IPS DF 19.7 (cell line): ENCODE measurements around the gene MTX2.
"Not testable (repeated sequence)": the region's sequence is repeated elsewhere in the genome, so short reads cannot be mapped to it uniquely, and the experiment has no call there.

Experiments
- DNase-seq: peaks from one replicate; pipeline ENCODE4 v3.0.0-alpha.2; 2013; ENCODE audit warnings: low read depth, low spot score

MTX2 gene

GRCh38 chr2:176285321-176285720 is 16.1 kb downstream of the MTX2 start:
- DNase-seq = no peak

- no peak for DNase-seq
Measured at GRCh38 chr2:176291335-176291734, 22.1 kb downstream of the MTX2 start.

- no peak for DNase-seq
Measured at GRCh38 chr2:176291809-176292283, 22.6 kb downstream of the MTX2 start.

- no peak for DNase-seq
Measured at GRCh38 chr2:176292608-176293007, 23.4 kb downstream of the MTX2 start.

- no peak for DNase-seq
Measured at GRCh38 chr2:176293334-176293733, 24.1 kb downstream of the MTX2 start.

- no peak for DNase-seq
Measured at GRCh38 chr2:176297067-176297466, 27.8 kb downstream of the MTX2 start.

GRCh38 chr2:176297737-176298136 is 28.5 kb downstream of the MTX2 start:
- DNase-seq = no peak

GRCh38 chr2:176306020-176306419 is 36.8 kb downstream of the MTX2 start:
- DNase-seq = not testable (repeated sequence)

- DNase-seq = no peak
Measured at GRCh38 chr2:176317199-176317598, 48.0 kb downstream of the MTX2 start.

- DNase-seq = no peak
Measured at GRCh38 chr2:176317623-176318065, 48.4 kb downstream of the MTX2 start.

- no peak for DNase-seq
Measured at GRCh38 chr2:176321916-176322315, 52.7 kb downstream of the MTX2 start.

GRCh38 chr2:176324862-176325261 is 55.6 kb downstream of the MTX2 start:
- DNase-seq = no peak

GRCh38 chr2:176325732-176326131 is 56.5 kb downstream of the MTX2 start:
- peak; percentile 86 for DNase-seq

GRCh38 chr2:176328149-176328548 is 58.9 kb downstream of the MTX2 start:
- DNase-seq = no peak

- DNase-seq = no peak
Measured at GRCh38 chr2:176330612-176331011, 61.4 kb downstream of the MTX2 start.

- no peak for DNase-seq
Measured at GRCh38 chr2:176331646-176332045, 62.4 kb downstream of the MTX2 start.

GRCh38 chr2:176334729-176335128 is 65.5 kb downstream of the MTX2 start:
- DNase-seq = no peak

GRCh38 chr2:176338395-176338794 is 69.2 kb downstream of the MTX2 start:
- DNase-seq = no peak

- no peak for DNase-seq
Measured at GRCh38 chr2:176339208-176339607, 70.0 kb downstream of the MTX2 start.

- no peak for DNase-seq
Measured at GRCh38 chr2:176356251-176356650, 87.0 kb downstream of the MTX2 start.

- no peak for DNase-seq
Measured at GRCh38 chr2:176364273-176364977, 95.2 kb downstream of the MTX2 start.

- DNase-seq = no peak
Measured at GRCh38 chr2:176368349-176368748, 99.1 kb downstream of the MTX2 start.

- DNase-seq = no peak
Measured at GRCh38 chr2:176370467-176371171, 101.4 kb downstream of the MTX2 start.
